ENCODE data around the gene FAM9C. TPM values are rescaled to one million over a fixed set of nuclear protein-coding genes. Genes with fewer than 3 reads are reported as not detected.

FAM9C gene
- total RNA-seq, 4 donors from 2014 or later = not detected

DNA sequence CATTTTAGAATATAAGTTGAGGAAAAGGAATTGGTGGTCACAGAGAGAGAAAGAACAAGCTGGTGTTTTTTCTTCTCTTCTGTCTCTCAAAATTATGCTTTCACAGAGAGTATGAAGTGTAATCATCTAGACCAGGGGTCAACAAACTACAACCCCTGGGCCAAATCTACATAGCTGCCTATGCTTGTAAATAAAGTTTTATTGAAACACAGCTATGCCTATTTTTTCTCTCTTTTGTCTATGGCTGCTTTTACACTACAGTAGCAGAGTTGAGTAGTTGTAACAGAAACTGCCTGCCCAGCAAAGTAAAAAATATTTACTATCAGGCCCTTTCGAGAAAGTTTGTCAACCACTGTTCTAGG is 6.7 kb upstream of the FAM9C start:
- intact Hi-C loops (cut with DNase I) = no loop called here
- H3K36me3 ChIP-seq = no peaks in the 10 kb centered on the region
- no peak overlapping the region for H3K4me3 ChIP-seq
- WGBS = 72% methylated on average over 1 of the region's 1 CpG
- TF ChIP-seq EP300 (IDR thresholded peaks at IDR 0.05) (no peak), POLR2AphosphoS5 (IDR thresholded peaks at IDR 0.05) (no peak), CTCF (IDR thresholded peaks at IDR 0.05) (no peak), POLR2A (IDR thresholded peaks at IDR 0.05; ENCODE audit: low read depth) (no peak)
- peak overlapping the region in 3 of 4 donors; percentile 21 to 44 (median 22) for H3K27ac ChIP-seq (replicated peaks in 1 of 4)
- H3K4me1 ChIP-seq = peaks cover 0 to 21% (median 5%) of the 10 kb centered on the region in 4 donors
- DNase-seq (ENCODE audit: extremely low spot score) = no peak
- no peaks in the 10 kb centered on the region for H3K9me3 ChIP-seq
- H3K27me3 ChIP-seq = no peaks in the 10 kb centered on the region

GRCh38 chrX:13050151-13050550 is 5.7 kb upstream of the FAM9C start:
- Histone ChIP-seq H3K36me3 (no peaks in the 10 kb centered on the region), H3K9me3 (no peaks in the 10 kb centered on the region), H3K4me3 (no peak overlapping the region), H3K4me1 (peaks cover 0 to 20% (median 6%) of the 10 kb centered on the region in 4 donors), H3K27ac (replicated peaks in 1 of 4) (no peak overlapping the region), H3K27me3 (no peaks in the 10 kb centered on the region)
- 85% methylated on average over 4 of the region's 4 CpGs for WGBS
- intact Hi-C loops (cut with DNase I) = no loop called here
- no peak for DNase-seq (ENCODE audit: extremely low spot score)
- no peak for TF ChIP-seq EP300 (IDR thresholded peaks at IDR 0.05)

GRCh38 chrX:13048280-13048679 is 3.9 kb upstream of the FAM9C start:
- 77% methylated on average over 1 of the region's 1 CpG for WGBS

GRCh38 chrX:13047759-13048158 is 3.3 kb upstream of the FAM9C start:
- Histone ChIP-seq H3K36me3 (no peaks in the 10 kb centered on the region), H3K27me3 (no peaks in the 10 kb centered on the region), H3K4me1 (peaks cover 0 to 20% (median 6%) of the 10 kb centered on the region in 4 donors), H3K9me3 (no peaks in the 10 kb centered on the region), H3K27ac (replicated peaks in 1 of 4) (no peak overlapping the region), H3K4me3 (no peak overlapping the region)
- intact Hi-C loops (cut with DNase I) = no loop called here
- TF ChIP-seq CTCF (IDR thresholded peaks at IDR 0.05) = no peak
- TF ChIP-seq POLR2AphosphoS5 (IDR thresholded peaks at IDR 0.05) = no peak
- TF ChIP-seq EP300 (IDR thresholded peaks at IDR 0.05) = no peak
- no peak for TF ChIP-seq POLR2A (IDR thresholded peaks at IDR 0.05; ENCODE audit: low read depth)
- WGBS = 71% methylated on average over 3 of the region's 3 CpGs
- no peak for DNase-seq (ENCODE audit: extremely low spot score)

More at GRCh38 chrX:13048280-13048679, 3.9 kb upstream of the FAM9C start:
- no peak for DNase-seq (ENCODE audit: extremely low spot score)
- no peak overlapping the region for H3K4me3 ChIP-seq
- no peak for TF ChIP-seq POLR2A (IDR thresholded peaks at IDR 0.05; ENCODE audit: low read depth)
- no peak for TF ChIP-seq POLR2AphosphoS5 (IDR thresholded peaks at IDR 0.05)
- TF ChIP-seq CTCF (IDR thresholded peaks at IDR 0.05) = no peak
- TF ChIP-seq EP300 (IDR thresholded peaks at IDR 0.05) = no peak
- no peaks in the 10 kb centered on the region for H3K36me3 ChIP-seq
- H3K27me3 ChIP-seq = no peaks in the 10 kb centered on the region
- intact Hi-C loops (cut with DNase I) = no loop called here
- no peaks in the 10 kb centered on the region for H3K9me3 ChIP-seq
- H3K4me1 ChIP-seq = peaks cover 0 to 20% (median 6%) of the 10 kb centered on the region in 4 donors
- no peak overlapping the region for H3K27ac ChIP-seq (replicated peaks in 1 of 4)

DNA sequence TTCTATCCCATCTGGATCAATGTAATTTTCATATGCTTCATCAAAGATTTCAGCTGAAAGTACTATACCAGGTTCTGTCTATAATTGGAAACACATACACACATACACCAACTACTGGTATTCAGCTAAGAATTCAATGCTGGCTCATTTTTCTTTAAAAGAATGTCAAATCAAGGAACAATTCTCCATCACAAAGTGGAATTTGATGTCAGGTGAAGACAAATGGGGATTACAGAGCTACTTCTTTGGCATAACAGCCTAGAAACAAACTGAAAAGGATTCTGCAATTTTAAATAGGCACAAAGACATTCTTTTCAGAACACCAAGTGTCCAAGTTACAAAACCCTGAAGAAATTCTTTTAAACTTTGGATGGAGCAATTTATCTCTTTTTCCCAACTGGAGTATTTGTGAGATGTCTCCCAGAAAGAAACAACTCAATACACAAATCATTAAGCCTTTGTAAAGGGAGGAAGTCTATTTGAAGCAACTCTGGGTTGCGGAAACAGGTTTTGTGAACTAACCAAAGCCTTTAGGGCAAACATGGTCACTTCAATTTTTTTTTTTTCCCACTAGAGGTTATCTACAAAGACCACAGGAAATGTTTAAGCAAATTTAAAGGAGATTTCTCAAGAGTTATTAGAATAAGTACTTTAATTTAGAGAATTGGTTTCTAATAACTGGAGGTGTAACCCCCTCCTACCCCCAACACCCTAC is 1.9 kb upstream of the FAM9C start:
- 94% methylated on average over 1 of the region's 1 CpG for WGBS

More for the DNA sequence above, 1.9 kb upstream of the FAM9C start:
- no peak for DNase-seq (ENCODE audit: extremely low spot score)
- Histone ChIP-seq H3K27ac (replicated peaks in 1 of 4) (peak overlapping the region in 3 of 4 donors; percentile 0 to 14 (median 9)), H3K9me3 (no peaks in the 10 kb centered on the region), H3K4me3 (no peak overlapping the region), H3K27me3 (no peaks in the 10 kb centered on the region), H3K36me3 (no peaks in the 10 kb centered on the region), H3K4me1 (peaks cover 0 to 11% (median 5%) of the 10 kb centered on the region in 4 donors)
- TF ChIP-seq EP300 (IDR thresholded peaks at IDR 0.05) (no peak), POLR2A (IDR thresholded peaks at IDR 0.05; ENCODE audit: low read depth) (no peak), CTCF (IDR thresholded peaks at IDR 0.05) (no peak), POLR2AphosphoS5 (IDR thresholded peaks at IDR 0.05) (no peak)
- intact Hi-C loops (cut with DNase I) = no loop called here

Measured in esophagus muscularis mucosa (tissue), 4 donors.